ENCODE measurements around the gene SLC38A7.
"Not testable (repeated sequence)": the region's sequence is repeated elsewhere in the genome, so short reads cannot be mapped to it uniquely, and the experiment has no call there.

Gene SLC38A7

GRCh38 chr16:58656899-58657298 is 27.7 kb downstream of the SLC38A7 start:
- no peak for TF ChIP-seq ZNF274 (IDR thresholded peaks at IDR 0.05; ENCODE audit: low read depth, low read length)
- no peak overlapping the region for H3K4me3 ChIP-seq (ENCODE audit: low read length)

DNA sequence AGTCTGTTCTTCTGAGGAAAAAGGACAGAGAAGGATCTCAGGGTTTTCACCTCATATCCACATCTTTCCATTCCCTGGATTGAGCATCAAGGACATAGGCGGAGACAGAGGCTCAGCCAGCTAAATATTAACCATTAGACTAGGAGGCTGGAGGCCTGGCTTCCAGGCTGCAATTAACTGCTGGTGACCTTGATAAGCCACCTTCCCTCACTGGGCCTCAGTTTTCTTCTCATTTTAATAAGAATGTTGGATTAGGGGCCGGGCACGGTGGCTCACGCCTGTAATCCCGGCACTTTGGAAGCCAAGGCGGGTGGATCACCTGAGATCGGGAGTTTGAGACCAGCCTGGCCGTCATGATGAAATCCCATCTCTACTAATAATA is 29.4 kb downstream of the SLC38A7 start:
- TF ChIP-seq ZNF274 (IDR thresholded peaks at IDR 0.05; ENCODE audit: low read depth, low read length): no peak
- H3K4me3 ChIP-seq (ENCODE audit: low read length): no peak overlapping the region

- no peak for TF ChIP-seq ZNF274 (IDR thresholded peaks at IDR 0.05; ENCODE audit: low read depth, low read length)
- no peak overlapping the region for H3K4me3 ChIP-seq (ENCODE audit: low read length)
Measured at GRCh38 chr16:58654560-58655214, 29.9 kb downstream of the SLC38A7 start.

DNA sequence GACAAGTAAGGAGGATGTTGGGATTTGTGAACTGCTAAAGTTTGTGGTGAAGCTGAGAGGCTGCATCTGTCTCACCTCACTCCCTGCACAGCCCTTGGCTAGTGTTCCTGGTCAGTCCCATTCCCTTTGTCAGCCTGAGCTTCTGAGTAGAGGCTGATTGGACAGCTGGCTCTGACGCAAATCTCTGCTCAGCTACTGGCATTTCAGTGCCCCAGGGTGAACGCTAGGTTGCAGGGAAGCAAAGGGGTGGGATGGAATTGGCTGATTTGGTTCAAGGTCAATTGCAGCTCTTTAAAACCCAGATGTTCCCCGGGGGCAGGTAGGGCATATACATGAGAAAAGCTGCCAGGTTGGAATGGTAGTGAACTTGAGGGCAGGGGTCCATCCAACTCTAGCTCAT is 31.8 kb downstream of the SLC38A7 start:
- no peak for TF ChIP-seq ZNF274 (IDR thresholded peaks at IDR 0.05; ENCODE audit: low read depth, low read length)
- H3K4me3 ChIP-seq (ENCODE audit: low read length): no peak overlapping the region

DNA sequence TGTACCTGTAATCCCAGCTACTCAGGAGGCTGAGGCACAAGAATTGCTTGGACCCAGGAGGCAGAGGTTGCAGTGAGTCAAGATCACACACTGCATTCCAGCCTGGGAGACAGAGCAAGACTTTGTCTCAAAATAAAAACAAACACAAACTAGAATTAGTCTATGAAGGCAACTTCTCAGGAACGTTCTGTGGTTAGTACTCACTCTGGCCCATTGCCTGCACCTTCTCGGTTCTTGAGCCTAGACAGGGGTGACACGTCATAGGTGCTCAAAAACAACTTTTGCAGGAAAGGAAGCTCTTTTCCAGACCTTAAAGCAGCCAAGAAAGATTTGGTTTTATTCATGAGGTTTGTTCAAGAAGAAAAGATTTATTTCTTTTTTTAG is 32.6 kb downstream of the SLC38A7 start:
- H3K4me3 ChIP-seq (ENCODE audit: low read length): no peak overlapping the region
- TF ChIP-seq ZNF274 (IDR thresholded peaks at IDR 0.05; ENCODE audit: low read depth, low read length): no peak

DNA sequence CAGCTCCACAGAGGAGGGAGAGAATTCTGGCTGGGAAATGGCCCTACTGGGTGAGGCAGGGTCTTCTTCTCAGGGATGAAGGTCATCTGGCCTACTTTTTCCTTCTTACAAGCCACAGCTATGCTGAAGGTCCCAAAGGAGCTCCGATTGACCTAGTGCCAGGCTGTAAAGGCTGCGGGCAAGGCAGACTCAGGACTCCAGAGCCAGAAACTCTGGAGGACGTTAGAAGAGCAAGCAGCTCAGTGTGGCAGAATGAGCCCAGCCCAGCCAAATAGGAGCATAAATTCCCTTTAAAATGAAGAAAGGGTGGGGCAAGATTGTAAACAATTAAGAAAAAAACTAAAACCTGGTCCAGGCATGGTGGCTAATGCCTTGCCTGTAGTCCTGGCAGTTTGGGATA is 34.9 kb downstream of the SLC38A7 start:
- no peak overlapping the region for H3K4me3 ChIP-seq (ENCODE audit: low read length)
- no peak for TF ChIP-seq ZNF274 (IDR thresholded peaks at IDR 0.05; ENCODE audit: low read depth, low read length)

- TF ChIP-seq ZNF274 (IDR thresholded peaks at IDR 0.05; ENCODE audit: low read depth, low read length): no peak
- no peak overlapping the region for H3K4me3 ChIP-seq (ENCODE audit: low read length)
Measured at GRCh38 chr16:58647107-58647506, 37.5 kb downstream of the SLC38A7 start.

GRCh38 chr16:58644765-58645487 is 39.6 kb downstream of the SLC38A7 start:
- TF ChIP-seq ZNF274 (IDR thresholded peaks at IDR 0.05; ENCODE audit: low read depth, low read length): no peak
- no peak overlapping the region for H3K4me3 ChIP-seq (ENCODE audit: low read length)

DNA sequence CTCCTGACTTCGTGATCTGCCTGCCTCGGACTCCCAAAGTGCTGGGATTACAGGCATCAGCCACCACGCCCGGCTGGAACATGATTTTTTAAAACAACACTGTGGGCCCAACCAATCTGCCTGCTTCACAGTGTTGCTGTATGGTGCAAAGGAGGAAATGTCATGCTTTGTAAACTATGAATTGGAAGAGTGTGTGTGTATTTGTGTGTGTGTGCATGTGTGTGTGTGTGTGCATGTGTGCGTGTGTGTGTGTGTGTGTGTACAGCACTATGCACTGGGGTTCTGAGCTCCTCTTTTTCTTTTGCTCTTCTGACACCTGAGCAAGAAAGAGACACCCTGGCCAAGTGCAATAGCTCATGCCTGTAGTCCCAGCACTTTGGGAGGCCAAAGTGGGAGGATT is 40.5 kb downstream of the SLC38A7 start:
- no peak for TF ChIP-seq ZNF274 (IDR thresholded peaks at IDR 0.05; ENCODE audit: low read depth, low read length)
- no peak overlapping the region for H3K4me3 ChIP-seq (ENCODE audit: low read length)

DNA sequence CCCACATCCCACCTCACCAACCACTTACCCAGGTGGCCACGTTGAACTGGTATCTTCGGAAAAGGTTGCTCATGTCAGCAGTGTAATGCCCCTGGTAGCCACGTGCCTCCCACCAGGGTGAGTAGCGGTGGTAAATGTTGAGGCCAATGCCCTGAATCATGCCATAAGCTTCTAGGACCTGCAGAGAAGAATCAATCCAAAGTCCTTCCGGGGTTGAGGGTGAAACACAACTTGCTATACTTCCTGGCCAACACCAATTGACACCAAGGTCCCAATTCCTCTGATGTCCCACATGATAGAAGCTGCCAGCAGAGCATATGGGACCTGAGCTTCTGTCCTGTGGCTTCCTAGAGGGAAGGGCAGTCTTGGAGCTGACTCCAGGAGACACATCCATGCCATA is 43.6 kb downstream of the SLC38A7 start:
- TF ChIP-seq ZNF274 (IDR thresholded peaks at IDR 0.05; ENCODE audit: low read depth, low read length): no peak
- H3K4me3 ChIP-seq (ENCODE audit: low read length): no peak overlapping the region

- TF ChIP-seq ZNF274 (IDR thresholded peaks at IDR 0.05; ENCODE audit: low read depth, low read length): no peak
- H3K4me3 ChIP-seq (ENCODE audit: low read length): no peak overlapping the region
Measured at GRCh38 chr16:58639836-58640235, 44.7 kb downstream of the SLC38A7 start.

GRCh38 chr16:58639230-58639629 is 45.3 kb downstream of the SLC38A7 start:
- TF ChIP-seq ZNF274 (IDR thresholded peaks at IDR 0.05; ENCODE audit: low read depth, low read length): no peak
- H3K4me3 ChIP-seq (ENCODE audit: low read length): no peak overlapping the region

- H3K4me3 ChIP-seq (ENCODE audit: low read length): no peak overlapping the region
- TF ChIP-seq ZNF274 (IDR thresholded peaks at IDR 0.05; ENCODE audit: low read depth, low read length): no peak
Measured at GRCh38 chr16:58638148-58639036, 46.2 kb downstream of the SLC38A7 start.

GRCh38 chr16:58637021-58637420 is 47.5 kb downstream of the SLC38A7 start:
- H3K4me3 ChIP-seq (ENCODE audit: low read length): not testable (repeated sequence)

DNA sequence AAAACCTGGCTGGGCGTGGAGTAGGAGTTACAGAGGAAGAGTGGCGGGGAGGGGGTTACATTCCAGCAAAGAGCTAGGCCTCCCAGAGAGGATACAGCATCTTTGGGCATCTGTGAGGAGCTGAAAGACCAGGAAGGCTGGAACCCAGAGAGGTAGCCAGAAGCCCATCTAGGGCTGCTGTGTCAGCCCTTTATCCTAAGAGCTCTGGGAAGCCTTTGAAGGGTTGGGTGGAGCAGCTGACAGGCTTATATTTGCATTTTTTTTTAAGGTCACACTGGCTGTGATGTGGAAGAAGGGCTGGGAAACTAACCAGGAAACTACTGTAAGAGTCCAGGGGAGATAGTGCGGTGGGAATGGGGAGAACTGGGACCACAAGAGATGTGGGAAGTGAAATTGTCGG is 48.1 kb downstream of the SLC38A7 start:
- TF ChIP-seq ZNF274 (IDR thresholded peaks at IDR 0.05; ENCODE audit: low read depth, low read length): no peak
- no peak overlapping the region for H3K4me3 ChIP-seq (ENCODE audit: low read length)
